COLO668 (cell line): ENCODE data around the gene MYO1C.
"Not testable (repeated sequence)": the region's sequence is repeated elsewhere in the genome, so short reads cannot be mapped to it uniquely, and the experiment has no call there.

Experiments used
- DNase-seq: peaks from one replicate; lab custom pipeline; 2025; ENCODE audit not compliant: unreplicated experiment; lab: John Stamatoyannopoulos, UW

Gene MYO1C

GRCh38 chr17:1435326-1435725 is 57.2 kb downstream of the MYO1C start:
- no peak for DNase-seq

DNA sequence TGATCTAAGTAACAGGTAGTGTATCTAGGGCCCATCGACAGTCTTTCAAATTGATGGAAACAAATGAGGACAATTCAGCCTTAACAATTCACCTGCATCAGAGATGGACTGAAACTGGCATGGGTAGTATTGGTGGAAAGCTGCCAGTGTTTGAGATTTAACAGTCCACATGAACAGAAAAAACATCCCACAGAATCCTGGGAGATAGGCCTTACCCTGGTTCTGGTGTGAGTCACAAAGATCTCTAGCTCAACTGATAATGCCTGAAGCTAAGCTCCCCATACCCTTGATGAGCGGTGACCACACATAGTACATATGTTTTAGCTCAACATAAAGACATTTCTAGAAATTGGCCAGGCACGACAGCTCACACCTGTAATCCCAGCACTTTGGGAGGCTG is 58.3 kb downstream of the MYO1C start:
- DNase-seq: no peak

GRCh38 chr17:1431631-1432104 is 60.8 kb downstream of the MYO1C start:
- no peak for DNase-seq

- no peak for DNase-seq
Measured at GRCh38 chr17:1423456-1424135, 68.9 kb downstream of the MYO1C start.

DNA sequence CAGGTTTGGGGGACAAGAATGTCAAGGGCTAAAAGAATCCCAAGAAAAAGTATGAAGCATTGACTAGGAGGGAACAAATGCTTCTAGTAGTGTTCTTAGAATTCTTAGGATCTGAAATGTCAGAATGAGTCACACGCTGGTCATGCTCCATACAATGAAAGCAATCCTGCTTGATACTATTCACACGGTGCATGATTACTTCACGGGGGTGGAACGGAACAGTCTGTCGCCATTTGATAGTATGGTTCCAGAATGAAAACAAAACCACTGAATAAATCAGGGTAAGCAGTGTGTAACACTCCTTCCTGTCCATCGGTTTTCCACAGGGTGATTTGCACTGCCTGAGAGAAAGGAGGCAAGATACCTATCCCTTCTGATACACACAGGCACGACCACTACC is 69.6 kb downstream of the MYO1C start:
- DNase-seq: no peak

GRCh38 chr17:1421470-1421869 is 71.0 kb downstream of the MYO1C start:
- no peak for DNase-seq

DNA sequence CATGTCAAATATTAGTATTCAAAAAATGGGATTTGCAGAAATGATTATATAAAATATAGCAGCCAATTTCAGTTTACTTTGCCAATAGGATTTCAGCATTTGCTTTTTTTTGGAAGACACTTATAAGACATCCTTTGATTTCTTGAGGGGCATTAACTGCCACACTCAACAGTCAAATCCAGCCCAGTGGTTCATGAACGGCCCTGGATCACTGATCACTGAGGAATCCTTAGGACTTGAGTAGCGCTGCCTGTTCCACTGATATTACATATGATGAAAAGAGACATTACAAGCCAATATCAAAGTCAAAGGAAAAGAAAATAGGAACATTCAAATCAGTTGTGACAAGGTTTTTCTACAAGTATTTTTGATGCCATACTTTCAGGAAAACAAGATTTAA is 71.5 kb downstream of the MYO1C start:
- DNase-seq: no peak

GRCh38 chr17:1420163-1420562 is 72.3 kb downstream of the MYO1C start:
- no peak for DNase-seq

- DNase-seq: not testable (repeated sequence)
Measured at GRCh38 chr17:1418476-1418875, 74.0 kb downstream of the MYO1C start.

DNA sequence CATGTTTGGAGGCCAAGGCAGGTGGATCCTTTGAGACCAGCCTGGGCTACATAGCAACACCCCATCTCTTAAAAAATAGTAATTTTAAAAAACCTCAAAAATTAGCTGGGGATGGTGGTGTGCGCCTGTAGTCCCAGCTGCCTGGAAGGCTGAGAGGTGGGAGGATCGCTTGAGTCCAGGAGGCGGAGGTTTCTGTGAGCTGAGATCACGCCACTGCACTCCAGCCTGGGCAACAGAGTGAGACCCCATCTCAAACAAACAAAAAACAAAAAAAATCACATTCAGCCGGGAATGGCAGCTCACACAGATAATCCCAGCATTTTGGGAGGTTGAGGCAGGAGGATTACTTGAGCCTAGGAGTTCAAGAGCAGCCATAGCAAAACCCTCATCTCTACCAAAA is 76.1 kb downstream of the MYO1C start:
- no peak for DNase-seq

- DNase-seq: no peak
Measured at GRCh38 chr17:1414634-1415033, 77.9 kb downstream of the MYO1C start.
